Lower leg skin (tissue), 3 donors: ENCODE results near the gene ROM1.

Source experiments
- CTCF ChIP-seq, 3 donors: fragments of 450-650 bp; IDR thresholded peaks; one replicate each; pipeline ENCODE4 v1.5.1; 2016; ENCODE audit warnings: antibody characterized with exemption in 3 of 3, mild to moderate bottlenecking in 3 of 3, moderate library complexity in 2 of 3
- POLR2A ChIP-seq, 2 donors: fragments of 450-650 bp; IDR thresholded peaks; one replicate each; pipeline ENCODE4 v1.6.1; 2016 to 2017; ENCODE audit warnings: antibody characterized with exemption in 2 of 2, mild to moderate bottlenecking in 1 of 2, moderate library complexity in 1 of 2

- TF ChIP-seq CTCF (IDR thresholded peaks at IDR 0.05) = no peak
- TF ChIP-seq POLR2A (IDR thresholded peaks at IDR 0.05) = no peak
Measured at GRCh38 chr11:62612366-62613290, at the start of gene ROM1, which contains the start of gene EML3.
